ENCODE results near the gene POLD2.

POLD2 gene

GRCh38 chr7:44150966-44151941 lies 27.9 kb upstream of the POLD2 start:
- no peak for DNase-seq (ENCODE audit: low read depth)
- no peak overlapping the region for H3K4me3 ChIP-seq (ENCODE audit: low read depth, low read length)
- no peak for TF ChIP-seq CTCF (IDR thresholded peaks at IDR 0.05; ENCODE audit: low read depth, low read length, missing control alignments)

GRCh38 chr7:44150466-44150832 lies 27.1 kb upstream of the POLD2 start:
- no peak for TF ChIP-seq CTCF (IDR thresholded peaks at IDR 0.05; ENCODE audit: low read depth, low read length, missing control alignments)

GRCh38 chr7:44149571-44150465 lies 26.5 kb upstream of the POLD2 start:
- DNase-seq (ENCODE audit: low read depth): no peak
- H3K4me3 ChIP-seq (ENCODE audit: low read depth, low read length): no peak overlapping the region
- TF ChIP-seq CTCF (IDR thresholded peaks at IDR 0.05; ENCODE audit: low read depth, low read length, missing control alignments): no peak

More at GRCh38 chr7:44150466-44150832, 27.1 kb upstream of the POLD2 start:
- no peak overlapping the region for H3K4me3 ChIP-seq (ENCODE audit: low read depth, low read length)
- peak; percentile 38 for DNase-seq (ENCODE audit: low read depth)

GRCh38 chr7:44148961-44149536 lies 25.7 kb upstream of the POLD2 start:
- TF ChIP-seq CTCF (IDR thresholded peaks at IDR 0.05; ENCODE audit: low read depth, low read length, missing control alignments): no peak
- no peak for DNase-seq (ENCODE audit: low read depth)
- no peak overlapping the region for H3K4me3 ChIP-seq (ENCODE audit: low read depth, low read length)

- no peak for DNase-seq (ENCODE audit: low read depth)
- TF ChIP-seq CTCF (IDR thresholded peaks at IDR 0.05; ENCODE audit: low read depth, low read length, missing control alignments): no peak
- H3K4me3 ChIP-seq (ENCODE audit: low read depth, low read length): no peak overlapping the region
Measured at GRCh38 chr7:44148166-44148565, 24.8 kb upstream of the POLD2 start.

- no peak for DNase-seq (ENCODE audit: low read depth)
- TF ChIP-seq CTCF (IDR thresholded peaks at IDR 0.05; ENCODE audit: low read depth, low read length, missing control alignments): no peak
- H3K4me3 ChIP-seq (ENCODE audit: low read depth, low read length): no peak overlapping the region
Measured at GRCh38 chr7:44147026-44147991, 24.0 kb upstream of the POLD2 start.

Data from GM12864 (cell line).